H1 (cell line): ENCODE data around the gene SECTM1. TPM values are rescaled to one million over a fixed set of nuclear protein-coding genes. Genes with fewer than 3 reads are reported as not detected.

ENCODE experiments used
- CHD2 ChIP-seq: IDR thresholded peaks from 2 replicates; pipeline ENCODE4 v1.6.1; 2012; ENCODE audit warnings: low read length, improper control_type of control experiment
- JUND ChIP-seq: IDR thresholded peaks from 2 replicates; pipeline ENCODE4 v1.6.1; 2011; ENCODE audit warnings: mild to moderate bottlenecking, improper control_type of control experiment, low read length
- KDM1A ChIP-seq: fragments of 200-600, 300-600 bp; sonication (generic); IDR thresholded peaks from 2 replicates; pipeline ENCODE4 v1.7.1; 2016; ENCODE audit warnings: mild to moderate bottlenecking, low read length, borderline replicate concordance
- PHF8 ChIP-seq: fragments of 200-600 bp; sonication (generic); conservative IDR thresholded peaks from 2 replicates; pipeline ENCODE4 v1.7.1; 2012; ENCODE audit warnings: low read depth, mild to moderate bottlenecking, inconsistent platforms, low read length, moderate library complexity
- SIN3A ChIP-seq, 2 experiments: IDR thresholded peaks in 1 of 2; conservative IDR thresholded peaks in 1 of 2; 2 replicates each; pipeline ENCODE4 v1.6.1; 2011 to 2012; ENCODE audit warnings: low read length in 2 of 2, improper control_type of control experiment in 1 of 2, low read depth in 1 of 2, mild to moderate bottlenecking in 1 of 2
- SIRT6 ChIP-seq: IDR thresholded peaks from one replicate; pipeline ENCODE4 v1.7.1; 2012; ENCODE audit warnings: low read length, inconsistent platforms
- TAF1 ChIP-seq: IDR thresholded peaks from 2 replicates; pipeline ENCODE4 v1.6.1; 2011; ENCODE audit warnings: mild to moderate bottlenecking, low read depth, low read length
- TBP ChIP-seq: IDR thresholded peaks from 2 replicates; pipeline ENCODE4 v1.6.1; 2011; ENCODE audit warnings: low read depth, low read length, improper control_type of control experiment
- polyA plus RNA-seq, 7 experiments: library from polyadenylated mRNA; depleted of rRNA in 3 of 7; stranded (reverse) in 5 of 7; unstranded in 2 of 7; fragments of >200 nt in 5 of 7; fragments of 200-250 nt in 2 of 7; gene quantifications; 1 replicate in 5 of 7; 2 replicates in 1 of 7; 4 replicates in 1 of 7; pipeline versions ENCODE4 v1.2.1 to v1.2.3, GENCODE V29; 2011 to 2013; ENCODE audit warnings: missing spikeins in 2 of 7, mixed read lengths in 2 of 7
- total RNA-seq: library from RNA; stranded (reverse); fragmentation: NEBNext Ultra II Directional; extraction: Animal tissue kit (Norgen Biotek cat#: 25700); gene quantifications from 2 replicates; pipeline ENCODE4 v1.2.1, GENCODE V29; 2021
- TF ChIP-seq, protein P1 (sequence below), 3 experiments: IDR thresholded peaks; 1 replicate in 2 of 3; 2 replicates in 1 of 3; pipeline versions ENCODE4 v1.5.1 to v1.6.1; 2011; ENCODE audit warnings: low read length in 3 of 3, mild to moderate bottlenecking in 3 of 3, inconsistent platforms in 2 of 3, low read depth in 1 of 3, moderate library complexity in 1 of 3; ENCODE audit not compliant: insufficient read depth in 1 of 3; ENCODE audit errors: control extremely low read depth in 1 of 3
- TF ChIP-seq, protein P2 (sequence below): IDR thresholded peaks from 2 replicates; pipeline ENCODE4 v1.6.1; 2012; ENCODE audit warnings: inconsistent platforms

Gene SECTM1
- total and polyA plus RNA-seq, 2 of the 8 experiments (the other 6 are each of a cell fraction or from before 2014, with no cell fraction given): 0.20 to 0.65 TPM

DNA sequence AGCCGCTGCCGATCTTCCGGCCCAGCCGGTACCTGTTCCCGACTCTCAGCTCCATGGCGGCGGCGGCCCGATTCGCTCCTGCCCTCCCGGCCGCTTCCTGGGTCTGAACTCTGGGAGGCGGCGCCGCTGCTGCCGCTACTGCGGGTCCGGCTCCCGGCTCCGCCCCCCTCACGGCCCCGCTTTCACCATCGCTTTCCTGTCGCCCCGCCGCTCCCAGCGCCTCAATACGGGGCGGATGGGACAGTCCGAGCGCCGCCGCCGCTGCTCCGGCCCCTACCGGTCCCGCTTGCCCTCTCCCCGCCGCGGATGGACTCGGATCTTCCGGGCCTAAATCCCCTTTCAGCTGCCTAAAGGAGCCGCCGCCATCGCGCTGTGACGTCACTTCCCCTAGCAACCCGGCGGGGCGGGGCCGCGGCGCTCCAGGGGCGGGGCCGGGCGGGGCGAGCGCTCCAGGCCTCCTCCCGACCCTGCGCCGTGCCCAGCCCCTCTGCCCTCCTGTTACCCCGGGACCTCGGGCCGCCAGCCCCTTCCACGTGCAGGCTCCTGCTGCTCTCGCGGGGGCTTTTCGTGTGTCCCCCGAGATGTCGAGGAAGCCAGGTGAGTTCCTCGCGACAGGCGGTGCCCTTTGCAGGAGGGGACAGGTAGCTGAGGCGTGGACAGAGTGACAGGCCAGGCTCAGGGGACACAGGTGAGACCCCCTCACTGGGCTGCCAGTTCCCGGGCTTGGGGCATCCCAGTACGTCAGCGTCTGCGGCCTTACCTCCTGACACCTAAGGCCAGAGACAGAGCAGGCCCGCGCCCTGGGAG lies 60.0 kb downstream of the SECTM1 start, which contains the start of gene CSNK1D (continued):
- TF ChIP-seq, protein P1, sequence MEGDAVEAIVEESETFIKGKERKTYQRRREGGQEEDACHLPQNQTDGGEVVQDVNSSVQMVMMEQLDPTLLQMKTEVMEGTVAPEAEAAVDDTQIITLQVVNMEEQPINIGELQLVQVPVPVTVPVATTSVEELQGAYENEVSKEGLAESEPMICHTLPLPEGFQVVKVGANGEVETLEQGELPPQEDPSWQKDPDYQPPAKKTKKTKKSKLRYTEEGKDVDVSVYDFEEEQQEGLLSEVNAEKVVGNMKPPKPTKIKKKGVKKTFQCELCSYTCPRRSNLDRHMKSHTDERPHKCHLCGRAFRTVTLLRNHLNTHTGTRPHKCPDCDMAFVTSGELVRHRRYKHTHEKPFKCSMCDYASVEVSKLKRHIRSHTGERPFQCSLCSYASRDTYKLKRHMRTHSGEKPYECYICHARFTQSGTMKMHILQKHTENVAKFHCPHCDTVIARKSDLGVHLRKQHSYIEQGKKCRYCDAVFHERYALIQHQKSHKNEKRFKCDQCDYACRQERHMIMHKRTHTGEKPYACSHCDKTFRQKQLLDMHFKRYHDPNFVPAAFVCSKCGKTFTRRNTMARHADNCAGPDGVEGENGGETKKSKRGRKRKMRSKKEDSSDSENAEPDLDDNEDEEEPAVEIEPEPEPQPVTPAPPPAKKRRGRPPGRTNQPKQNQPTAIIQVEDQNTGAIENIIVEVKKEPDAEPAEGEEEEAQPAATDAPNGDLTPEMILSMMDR (IDR thresholded peaks at IDR 0.05; ENCODE audit: control extremely low read depth in 1 of 3, insufficient read depth in 1 of 3, low read depth in 1 of 3, low read length in 3 of 3): no peak
- TF ChIP-seq KDM1A (no peak), PHF8 (peak; percentile 69), SIRT6 (no peak), TAF1 (peak; percentile 89), TBP (peak; percentile 58; the same call in 1 of the 2 replicates), CHD2 (no peak), SIN3A (conservative IDR thresholded peaks at IDR 0.05 in 1 of 2, IDR thresholded peaks at IDR 0.05 in 1 of 2; ENCODE audit: low read depth in 1 of 2, low read length in 2 of 2) (0 out of 4 replicates have a peak, but pooled peaks have one; percentile 25), JUND (peak; percentile 41)
- TF ChIP-seq, protein P2, sequence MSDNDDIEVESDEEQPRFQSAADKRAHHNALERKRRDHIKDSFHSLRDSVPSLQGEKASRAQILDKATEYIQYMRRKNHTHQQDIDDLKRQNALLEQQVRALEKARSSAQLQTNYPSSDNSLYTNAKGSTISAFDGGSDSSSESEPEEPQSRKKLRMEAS: peak; percentile 51; the same call in 1 of the 2 replicates
